Testis (tissue), 3 donors: ENCODE data around the gene AKAP8. TPM values are rescaled to one million over a fixed set of nuclear protein-coding genes. Genes with fewer than 3 reads are reported as not detected.

Source experiments
- DNase-seq: peaks from one replicate; pipeline ENCODE4 v3.0.0-alpha.2; 2019
- H3K27ac ChIP-seq, 2 donors: fragments of 200-600 bp; sonication (generic); one replicate each; pipeline ENCODE4 v1.5.1; 2019
- H3K27me3 ChIP-seq: fragments of 200-600 bp; sonication (generic); one replicate; pipeline ENCODE4 v1.5.1; 2019
- H3K36me3 ChIP-seq: fragments of 200-600 bp; sonication (generic); one replicate; pipeline ENCODE4 v1.5.1; 2017; ENCODE audit warnings: low read depth; ENCODE audit errors: missing control alignments
- H3K4me1 ChIP-seq: fragments of 200-600 bp; sonication (generic); one replicate; pipeline ENCODE4 v1.5.1; 2019
- H3K4me3 ChIP-seq, 2 donors: fragments of 200-600 bp; sonication (generic); one replicate each; pipeline ENCODE4 v1.5.1; 2017 to 2019
- H3K9me3 ChIP-seq: fragments of 200-600 bp; sonication (generic); one replicate; pipeline ENCODE4 v1.5.1; 2017
- POLR2A ChIP-seq: fragments of 450-650 bp; IDR thresholded peaks from one replicate; pipeline ENCODE4 v1.6.1; 2017; ENCODE audit warnings: antibody characterized with exemption, mild to moderate bottlenecking, moderate library complexity
- WGBS, 2 donors: methylation state at CpG; one replicate each; pipeline ENCODE4 v1.1.5; 2018; 5-methylcytosine and 5-hydroxymethylcytosine counted together
- intact Hi-C: fragments of 100-400 bp; cut with DNase I; formaldehyde crosslinking; loops from one replicate; pipeline ENCODE4 v1.15.1; 2023; ENCODE audit warnings: low total_unique reads
- polyA plus RNA-seq: library from polyadenylated mRNA; stranded (reverse); fragments of 350-450 nt; fragmentation: Illumina TruSeq; extraction: RNeasy Lipid Tissue Mini Kit (QIAGEN cat#74804); gene quantifications from one replicate; pipeline ENCODE4 v1.2.3, GENCODE V29; 2014; ENCODE audit warnings: low read depth, low replicate concordance; ENCODE audit not compliant: insufficient read depth
- total RNA-seq, 2 donors: library from RNA; depleted of rRNA; stranded (reverse); fragments of >200 nt; gene quantifications; one replicate each; pipeline ENCODE4 v1.2.3, GENCODE V29; 2016
- TF ChIP-seq, protein P1 (sequence below), 3 experiments: fragments of 450-650 bp in 2 of 3; fragments of 200-600 bp in 1 of 3; sonication (generic) in 1 of 3; IDR thresholded peaks; one replicate each; pipeline ENCODE4 v1.5.1; 2016 to 2019; ENCODE audit warnings: antibody characterized with exemption in 3 of 3, mild to moderate bottlenecking in 2 of 3, moderate library complexity in 1 of 3

Gene AKAP8
- total and polyA plus RNA-seq, 3 donors from 2014 or later = 20.1 to 46.3 (median 44.0) TPM

- Histone ChIP-seq H3K27me3 (no peaks in the 10 kb centered on the region), H3K9me3 (no peaks in the 10 kb centered on the region), H3K27ac (peak overlapping the region; percentile 93 to 94), H3K4me1 (peaks cover 48% of the 10 kb centered on the region), H3K36me3 (no peaks in the 10 kb centered on the region), H3K4me3 (peak overlapping the region; percentile 89 to 96)
- TF ChIP-seq, protein P1, sequence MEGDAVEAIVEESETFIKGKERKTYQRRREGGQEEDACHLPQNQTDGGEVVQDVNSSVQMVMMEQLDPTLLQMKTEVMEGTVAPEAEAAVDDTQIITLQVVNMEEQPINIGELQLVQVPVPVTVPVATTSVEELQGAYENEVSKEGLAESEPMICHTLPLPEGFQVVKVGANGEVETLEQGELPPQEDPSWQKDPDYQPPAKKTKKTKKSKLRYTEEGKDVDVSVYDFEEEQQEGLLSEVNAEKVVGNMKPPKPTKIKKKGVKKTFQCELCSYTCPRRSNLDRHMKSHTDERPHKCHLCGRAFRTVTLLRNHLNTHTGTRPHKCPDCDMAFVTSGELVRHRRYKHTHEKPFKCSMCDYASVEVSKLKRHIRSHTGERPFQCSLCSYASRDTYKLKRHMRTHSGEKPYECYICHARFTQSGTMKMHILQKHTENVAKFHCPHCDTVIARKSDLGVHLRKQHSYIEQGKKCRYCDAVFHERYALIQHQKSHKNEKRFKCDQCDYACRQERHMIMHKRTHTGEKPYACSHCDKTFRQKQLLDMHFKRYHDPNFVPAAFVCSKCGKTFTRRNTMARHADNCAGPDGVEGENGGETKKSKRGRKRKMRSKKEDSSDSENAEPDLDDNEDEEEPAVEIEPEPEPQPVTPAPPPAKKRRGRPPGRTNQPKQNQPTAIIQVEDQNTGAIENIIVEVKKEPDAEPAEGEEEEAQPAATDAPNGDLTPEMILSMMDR (IDR thresholded peaks at IDR 0.05) = no peak
- no peak for TF ChIP-seq POLR2A
- intact Hi-C loops = loop anchor here (10.0 kb wide), 1 partner anchor 67 kb away; no protein-coding TSS in a partner anchor
- peak; percentile 56 for DNase-seq
- 0 to 1% methylated on average over 28 to 30 of the region's 122 CpGs for WGBS, 2 donors
Measured at GRCh38 chr19:15331419-15332310, 47.9 kb downstream of the AKAP8 start.

DNA sequence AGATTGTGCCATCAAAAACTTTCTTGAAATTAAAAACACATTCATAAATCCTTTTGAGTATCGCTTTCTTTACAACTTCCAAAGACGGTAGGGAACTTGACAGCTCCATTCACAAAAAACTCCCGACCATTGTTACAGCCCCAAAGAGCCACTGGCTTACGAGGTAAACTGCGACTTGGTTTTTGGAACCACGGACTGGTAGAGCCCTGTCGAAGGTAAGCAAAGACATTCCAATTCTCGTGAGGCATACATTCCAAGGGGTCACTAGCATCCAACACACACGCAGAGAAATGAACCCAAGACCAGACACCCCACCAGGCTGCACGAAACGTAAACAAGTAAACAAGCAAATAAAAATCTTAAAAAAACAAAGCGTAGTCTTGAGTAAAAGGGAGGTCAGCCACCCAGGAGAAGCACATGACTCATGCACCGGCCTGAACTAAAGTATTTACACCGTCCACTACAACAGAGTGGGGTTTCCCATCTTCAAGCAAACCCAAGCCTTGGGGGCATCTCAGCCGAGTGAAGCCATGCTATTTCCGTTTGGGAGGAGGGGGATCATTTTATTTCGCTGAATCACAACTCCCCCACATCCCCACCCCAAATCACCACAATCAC is 48.7 kb downstream of the AKAP8 start:
- WGBS, 2 donors = 4 to 5% methylated on average over 17 of the region's 17 CpGs
- DNase-seq = peak; percentile 37
- Histone ChIP-seq H3K27ac (peak overlapping the region; percentile 93 to 94), H3K4me1 (peaks cover 56% of the 10 kb centered on the region), H3K4me3 (peak overlapping the region; percentile 89 to 96), H3K27me3 (no peaks in the 10 kb centered on the region), H3K36me3 (no peaks in the 10 kb centered on the region), H3K9me3 (no peaks in the 10 kb centered on the region)
- intact Hi-C loops = loop anchor here (10.0 kb wide), 1 partner anchor 66 kb away; no protein-coding TSS in a partner anchor
- no peak for TF ChIP-seq POLR2A
- TF ChIP-seq, protein P1 (IDR thresholded peaks at IDR 0.05) = no peak

DNA sequence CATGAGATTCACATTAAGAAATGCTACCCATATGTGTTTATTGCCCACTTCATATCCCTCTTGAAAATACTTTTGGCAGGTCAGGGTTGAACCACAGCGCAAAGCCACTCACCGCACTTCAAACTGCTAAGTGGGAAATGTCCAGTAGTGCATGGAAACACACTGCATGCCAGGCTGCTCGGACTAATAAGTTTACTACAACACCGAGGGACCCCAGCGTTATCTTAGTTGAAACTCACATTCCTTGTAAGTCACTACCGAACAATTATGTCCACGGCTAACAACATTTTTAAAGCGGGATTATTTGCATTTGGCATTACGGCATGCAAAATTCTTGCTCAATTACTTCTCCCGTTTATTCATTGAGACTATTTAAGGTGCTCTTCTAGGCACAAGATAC is 51.3 kb downstream of the AKAP8 start:
- 39% methylated on average over 10 of the region's 10 CpGs for WGBS, 2 donors
- TF ChIP-seq POLR2A = no peak
- TF ChIP-seq, protein P1 (IDR thresholded peaks at IDR 0.05) = no peak
- H3K27me3 ChIP-seq = no peaks in the 10 kb centered on the region
- intact Hi-C loops = no loop called here
- peaks cover 79% of the 10 kb centered on the region for H3K4me1 ChIP-seq
- no peak overlapping the region for H3K4me3 ChIP-seq
- no peaks in the 10 kb centered on the region for H3K9me3 ChIP-seq
- no peaks in the 10 kb centered on the region for H3K36me3 ChIP-seq
- DNase-seq = peak; percentile 41
- peak overlapping the region in 1 of 2 donors; percentile 94 for H3K27ac ChIP-seq

GRCh38 chr19:15324791-15325519 is 54.6 kb downstream of the AKAP8 start:
- 26 to 31% methylated on average over 5 to 6 of the region's 6 CpGs for WGBS, 2 donors
- Histone ChIP-seq H3K4me3 (no peak overlapping the region), H3K36me3 (no peaks in the 10 kb centered on the region), H3K4me1 (peaks cover 90% of the 10 kb centered on the region), H3K27ac (peak overlapping the region; percentile 42 to 46), H3K27me3 (no peaks in the 10 kb centered on the region), H3K9me3 (no peaks in the 10 kb centered on the region)
- peak; percentile 88 for DNase-seq
- intact Hi-C loops = no loop called here
- TF ChIP-seq, protein P1 (IDR thresholded peaks at IDR 0.05) = no peak
- no peak for TF ChIP-seq POLR2A
